Kidney epithelial cell (primary cell): ENCODE results near the gene WEE1. TPM values are rescaled to one million over a fixed set of nuclear protein-coding genes. Genes with fewer than 3 reads are reported as not detected.

ENCODE experiments used
- DNase-seq: peaks from one replicate; pipeline ENCODE4 v3.0.0-alpha.2; 2010; ENCODE audit warnings: low read depth
- H3K27me3 ChIP-seq: 2 replicates; pipeline ENCODE4 v1.6.0; 2011; ENCODE audit warnings: low read length; ENCODE audit not compliant: control insufficient read depth, insufficient read depth
- H3K36me3 ChIP-seq: 2 replicates; pipeline ENCODE4 v1.5.1; 2011; ENCODE audit warnings: low read length; ENCODE audit not compliant: control insufficient read depth, insufficient read depth
- H3K4me3 ChIP-seq: 2 replicates; pipeline ENCODE4 v1.5.1; 2011; ENCODE audit warnings: low read depth, mild to moderate bottlenecking, control low read depth, low read length
- CTCF ChIP-seq: IDR thresholded peaks from 2 replicates; pipeline ENCODE4 v1.5.1; 2011; ENCODE audit warnings: mild to moderate bottlenecking, moderate library complexity, low read length, control low read depth, inconsistent platforms; ENCODE audit not compliant: insufficient read depth, poor library complexity, severe bottlenecking
- total RNA-seq: library from RNA; depleted of rRNA; stranded (reverse); fragments of >200 nt; gene quantifications from 2 replicates; pipeline ENCODE4 v1.2.3, GENCODE V29; 2015

WEE1 gene
- total RNA-seq, 1 donor from 2014 or later, result 57.3 TPM

- DNase-seq, result no peak
- no peaks in the 10 kb centered on the region for H3K36me3 ChIP-seq
- no peak for TF ChIP-seq CTCF
- no peaks in the 10 kb centered on the region for H3K27me3 ChIP-seq
- no peak overlapping the region for H3K4me3 ChIP-seq
Observed at GRCh38 chr11:9528573-9529333, 44.7 kb upstream of the WEE1 start.

GRCh38 chr11:9529334-9529650 is 44.2 kb upstream of the WEE1 start:
- no peaks in the 10 kb centered on the region for H3K27me3 ChIP-seq

GRCh38 chr11:9530020-9530621 is 43.3 kb upstream of the WEE1 start:
- H3K36me3 ChIP-seq, result no peaks in the 10 kb centered on the region
- no peak for TF ChIP-seq CTCF
- no peak overlapping the region for H3K4me3 ChIP-seq
- H3K27me3 ChIP-seq, result no peaks in the 10 kb centered on the region
- DNase-seq, result no peak

More at GRCh38 chr11:9529334-9529650, 44.2 kb upstream of the WEE1 start:
- DNase-seq, result no peak
- H3K36me3 ChIP-seq, result no peaks in the 10 kb centered on the region
- TF ChIP-seq CTCF, result no peak
- no peak overlapping the region for H3K4me3 ChIP-seq

- no peak for DNase-seq
- no peaks in the 10 kb centered on the region for H3K36me3 ChIP-seq
Observed at GRCh38 chr11:9530901-9531625, 42.4 kb upstream of the WEE1 start.

GRCh38 chr11:9533058-9533457 is 40.4 kb upstream of the WEE1 start:
- H3K36me3 ChIP-seq, result no peaks in the 10 kb centered on the region
- H3K27me3 ChIP-seq, result no peaks in the 10 kb centered on the region
- TF ChIP-seq CTCF, result no peak
- DNase-seq, result no peak
- no peak overlapping the region for H3K4me3 ChIP-seq

More at GRCh38 chr11:9530901-9531625, 42.4 kb upstream of the WEE1 start:
- no peak overlapping the region for H3K4me3 ChIP-seq
- H3K27me3 ChIP-seq, result no peaks in the 10 kb centered on the region
- no peak for TF ChIP-seq CTCF
